NCI-H1105 (cell line): ENCODE results near the gene CALML6.

ENCODE experiments used
- DNase-seq: peaks from one replicate; lab custom pipeline; 2025; lab: John Stamatoyannopoulos, UW

Gene CALML6

GRCh38 chr1:1965546-1965945, 50.5 kb downstream of the CALML6 start:
- no peak for DNase-seq

DNA sequence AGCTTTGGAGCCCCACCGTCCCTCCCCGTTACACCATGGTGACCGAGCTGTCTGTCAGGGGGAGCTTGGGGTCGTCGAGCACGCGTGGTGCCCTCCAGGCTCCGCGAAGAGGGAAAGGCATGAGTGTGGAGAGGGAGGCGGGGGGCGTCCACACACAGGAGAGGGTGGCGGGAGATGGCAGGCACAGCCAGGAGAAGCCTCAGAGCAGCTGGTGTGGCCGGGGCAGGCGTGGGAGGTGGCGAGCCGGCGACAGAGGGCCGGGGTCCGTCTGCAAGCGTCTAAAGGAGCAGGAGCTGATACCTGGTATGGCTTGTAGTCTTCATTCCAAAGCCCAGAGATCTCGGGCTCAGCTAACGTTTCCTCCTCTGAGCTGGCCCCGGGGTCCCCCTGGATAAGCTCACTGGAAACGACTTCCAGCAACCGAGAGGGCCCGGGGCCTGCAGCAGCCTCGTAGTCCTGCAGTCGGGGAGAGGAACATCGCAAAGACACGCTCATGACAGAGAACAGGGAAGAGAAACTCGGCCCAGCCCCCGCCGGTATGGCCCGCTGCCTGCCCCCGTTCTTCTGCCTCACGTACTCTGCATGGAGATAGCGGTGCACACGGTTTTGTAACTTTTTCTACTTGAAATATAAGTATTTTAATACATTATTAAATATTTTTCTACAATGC, 51.1 kb downstream of the CALML6 start:
- DNase-seq = no peak
